CD14-positive monocyte (primary cell): ENCODE data around the gene DUSP1. TPM values are rescaled to one million over a fixed set of nuclear protein-coding genes. Genes with fewer than 3 reads are reported as not detected.

Source experiments
- DNase-seq, 3 donors: peaks; one replicate each; pipeline ENCODE4 v3.0.0-alpha.2; 2011 to 2022
- H2AFZ ChIP-seq: 2 replicates; pipeline ENCODE4 v1.6.0; 2012; ENCODE audit warnings: mild to moderate bottlenecking, low read depth, low read length, inconsistent platforms; ENCODE audit not compliant: insufficient read depth, poor library complexity, severe bottlenecking
- H3K27ac ChIP-seq, 2 donors: 1 replicate in 1 of 2; 2 replicates in 1 of 2; pipeline ENCODE4 v1.5.1; 2012 to 2013; ENCODE audit warnings: low read length in 2 of 2, control low read depth in 1 of 2, inconsistent platforms in 1 of 2, low read depth in 1 of 2, mild to moderate bottlenecking in 1 of 2
- H3K27me3 ChIP-seq, 2 donors: one replicate each; pipeline versions ENCODE4 v1.6.0 to v1.6.1; 2011 to 2013; ENCODE audit warnings: low read length in 2 of 2; ENCODE audit not compliant: control insufficient read depth in 2 of 2, insufficient read depth in 2 of 2
- H3K36me3 ChIP-seq, 2 donors: replicated peaks in 1 of 2; 1 replicate in 1 of 2; 2 replicates in 1 of 2; pipeline versions ENCODE4 v1.5.1 to v1.6.1; 2012 to 2013; ENCODE audit warnings: low read length in 2 of 2, control low read depth in 1 of 2, inconsistent platforms in 1 of 2, mild to moderate bottlenecking in 1 of 2; ENCODE audit not compliant: insufficient read depth in 2 of 2, control insufficient read depth in 1 of 2
- H3K4me1 ChIP-seq, 2 donors: 1 replicate in 1 of 2; 2 replicates in 1 of 2; pipeline versions ENCODE4 v1.5.1 to v1.6.1; 2012 to 2013; ENCODE audit warnings: low read length in 2 of 2, control low read depth in 1 of 2, inconsistent platforms in 1 of 2, mild to moderate bottlenecking in 1 of 2, moderate library complexity in 1 of 2; ENCODE audit not compliant: insufficient read depth in 2 of 2, control insufficient read depth in 1 of 2
- H3K4me2 ChIP-seq: replicated peaks from 2 replicates; pipeline ENCODE3; 2012; ENCODE audit warnings: low read length, moderate library complexity, mild to moderate bottlenecking; ENCODE audit not compliant: poor library complexity, severe bottlenecking; ENCODE audit errors: extremely low read depth
- H3K4me3 ChIP-seq, 3 experiments: fragments of 200-600 bp in 1 of 3; sonication (generic) in 1 of 3; replicated peaks in 1 of 3; 1 replicate in 2 of 3; 2 replicates in 1 of 3; pipeline ENCODE4 v1.5.1; 2011 to 2013; ENCODE audit warnings: low read length in 3 of 3, mild to moderate bottlenecking in 3 of 3, control low read depth in 2 of 3, low read depth in 2 of 3, inconsistent platforms in 1 of 3, moderate library complexity in 1 of 3
- H3K79me2 ChIP-seq: 2 replicates; pipeline ENCODE4 v1.6.0; 2012; ENCODE audit warnings: mild to moderate bottlenecking, control low read depth, inconsistent platforms, low read length, moderate library complexity; ENCODE audit not compliant: insufficient read depth
- H3K9ac ChIP-seq: 2 replicates; pipeline ENCODE4 v1.6.0; 2017; ENCODE audit warnings: low read length, mild to moderate bottlenecking; ENCODE audit not compliant: insufficient read depth, poor library complexity, severe bottlenecking
- H3K9me3 ChIP-seq, 2 donors: replicated peaks in 1 of 2; 1 replicate in 1 of 2; 2 replicates in 1 of 2; pipeline versions ENCODE4 v1.5.1 to v1.6.1; 2012 to 2013; ENCODE audit warnings: low read length in 2 of 2, control low read depth in 1 of 2; ENCODE audit not compliant: control insufficient read depth in 1 of 2, insufficient read depth in 1 of 2
- H4K20me1 ChIP-seq: 2 replicates; pipeline ENCODE4 v1.6.0; 2012; ENCODE audit warnings: mild to moderate bottlenecking, low read length, control low read depth, moderate library complexity; ENCODE audit not compliant: insufficient read depth
- H3K27ac Mint-ChIP-seq, 7 donors: one replicate each; pipeline ENCODE4 v1.8.0; 2020; ENCODE audit warnings: mild to moderate bottlenecking in 7 of 7, mixed read lengths in 7 of 7, moderate library complexity in 6 of 7, inconsistent platforms in 2 of 7
- H3K27me3 Mint-ChIP-seq, 3 donors: one replicate each; pipeline ENCODE4 v1.8.0; 2021 to 2022; ENCODE audit warnings: low read depth in 3 of 3, mild to moderate bottlenecking in 3 of 3, mixed read lengths in 3 of 3, moderate library complexity in 3 of 3, inconsistent platforms in 1 of 3
- H3K36me3 Mint-ChIP-seq, 2 donors: one replicate each; pipeline ENCODE4 v1.8.0; 2020; ENCODE audit warnings: mixed read lengths in 2 of 2, inconsistent platforms in 1 of 2, mild to moderate bottlenecking in 1 of 2
- H3K4me1 Mint-ChIP-seq: one replicate; pipeline ENCODE4 v1.8.0; 2020; ENCODE audit warnings: mild to moderate bottlenecking, mixed read lengths
- H3K4me3 Mint-ChIP-seq, 2 donors: one replicate each; pipeline ENCODE4 v1.8.0; 2020; ENCODE audit warnings: mild to moderate bottlenecking in 2 of 2, mixed read lengths in 2 of 2, moderate library complexity in 1 of 2
- H3K9me3 Mint-ChIP-seq, 7 donors: one replicate each; pipeline ENCODE4 v1.8.0; 2020 to 2022; ENCODE audit warnings: mixed read lengths in 7 of 7, mild to moderate bottlenecking in 6 of 7, moderate library complexity in 6 of 7, inconsistent platforms in 2 of 7
- WGBS: methylation state at CpG from one replicate; pipeline ENCODE4 v1.1.5; 2013; ENCODE audit warnings: missing lambda C conversion rate; ENCODE audit not compliant: insufficient coverage; 5-methylcytosine and 5-hydroxymethylcytosine counted together
- intact Hi-C, 2 donors: fragments of 100-400 bp; cut with micrococcal nuclease; formaldehyde crosslinking; loops; one replicate each; pipeline versions ENCODE4 v1.15.0 to v1.15.1; 2023
- polyA plus RNA-seq, 3 donors: library from polyadenylated mRNA; depleted of rRNA in 1 of 3; unstranded in 2 of 3; stranded (reverse) in 1 of 3; fragments of 300-500 nt in 2 of 3; fragments of >200 nt in 1 of 3; fragmentation: Illumina TruSeq in 2 of 3; gene quantifications; 1 replicate in 2 of 3; 2 replicates in 1 of 3; pipeline ENCODE4 v1.2.3, GENCODE V29; 2012 to 2021
- TF ChIP-seq, protein P1 (sequence below): fragments of 200-600 bp; IDR thresholded peaks from one replicate; pipeline ENCODE4 v1.8.0; 2022; ENCODE audit warnings: antibody characterized with exemption, mild to moderate bottlenecking

DUSP1 gene
- polyA plus RNA-seq, 3 donors: 1,963 to 4,884 (median 3,954) TPM

DNA sequence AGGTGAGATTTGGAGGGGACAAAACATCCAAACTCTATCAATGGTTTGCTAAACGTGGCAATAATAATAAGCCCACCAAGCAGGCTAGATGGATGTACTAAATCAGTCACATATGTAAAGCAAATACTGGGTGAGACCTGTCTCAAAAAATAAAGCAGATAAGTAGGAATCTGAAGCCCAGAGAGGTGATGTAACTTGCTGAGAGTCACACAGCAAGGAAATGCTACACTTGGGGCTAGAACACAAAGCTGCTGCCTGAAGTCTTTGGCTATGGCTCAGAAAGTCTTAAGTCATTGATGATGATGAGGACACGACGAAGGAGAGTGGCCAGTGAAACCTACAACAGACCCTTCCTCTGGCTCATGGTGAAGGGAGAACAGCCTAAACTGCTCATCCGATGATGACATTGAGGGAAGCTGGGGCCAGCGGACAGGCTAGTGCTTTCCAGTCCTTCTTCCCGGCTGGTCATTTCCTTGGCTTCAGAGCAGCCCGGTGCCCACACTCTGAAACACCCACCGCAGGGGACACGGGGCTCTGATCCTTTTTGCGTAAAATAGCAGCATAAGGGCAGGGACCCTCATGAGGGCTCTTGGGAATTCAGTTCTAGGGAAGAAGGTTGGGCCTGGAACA, 14.1 kb downstream of the DUSP1 start:
- Histone ChIP-seq H3K4me2 (no peak overlapping the region), H3K27ac (no peak overlapping the region), H2AFZ (no peak overlapping the region), H3K9ac (no peak overlapping the region), H3K79me2 (no peaks in the 10 kb centered on the region), H3K4me3 (no peak overlapping the region), H4K20me1 (no peaks in the 10 kb centered on the region), H3K27me3 (no peaks in the 10 kb centered on the region), H3K36me3 (no peaks in the 10 kb centered on the region), H3K9me3 (no peaks in the 10 kb centered on the region), H3K4me1 (peaks cover 0 to under 1% of the 10 kb centered on the region in 2 donors)
- DNase-seq: peak in 1 of 3 donors; percentile 43
- Mint-ChIP-seq H3K36me3 (no peaks in the 10 kb centered on the region), H3K4me1 (peaks cover 12% of the 10 kb centered on the region), H3K27ac (peak overlapping the region in 1 of 7 donors; percentile 73), H3K27me3 (peaks cover 0 to 4% (median 2%) of the 10 kb centered on the region in 3 donors), H3K4me3 (no peak overlapping the region), H3K9me3 (peaks cover 0 to 25% (median 7%) of the 10 kb centered on the region in 7 donors)
- TF ChIP-seq, protein P1, sequence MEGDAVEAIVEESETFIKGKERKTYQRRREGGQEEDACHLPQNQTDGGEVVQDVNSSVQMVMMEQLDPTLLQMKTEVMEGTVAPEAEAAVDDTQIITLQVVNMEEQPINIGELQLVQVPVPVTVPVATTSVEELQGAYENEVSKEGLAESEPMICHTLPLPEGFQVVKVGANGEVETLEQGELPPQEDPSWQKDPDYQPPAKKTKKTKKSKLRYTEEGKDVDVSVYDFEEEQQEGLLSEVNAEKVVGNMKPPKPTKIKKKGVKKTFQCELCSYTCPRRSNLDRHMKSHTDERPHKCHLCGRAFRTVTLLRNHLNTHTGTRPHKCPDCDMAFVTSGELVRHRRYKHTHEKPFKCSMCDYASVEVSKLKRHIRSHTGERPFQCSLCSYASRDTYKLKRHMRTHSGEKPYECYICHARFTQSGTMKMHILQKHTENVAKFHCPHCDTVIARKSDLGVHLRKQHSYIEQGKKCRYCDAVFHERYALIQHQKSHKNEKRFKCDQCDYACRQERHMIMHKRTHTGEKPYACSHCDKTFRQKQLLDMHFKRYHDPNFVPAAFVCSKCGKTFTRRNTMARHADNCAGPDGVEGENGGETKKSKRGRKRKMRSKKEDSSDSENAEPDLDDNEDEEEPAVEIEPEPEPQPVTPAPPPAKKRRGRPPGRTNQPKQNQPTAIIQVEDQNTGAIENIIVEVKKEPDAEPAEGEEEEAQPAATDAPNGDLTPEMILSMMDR: no peak
- WGBS: 88% methylated on average over 4 of the region's 10 CpGs
- intact Hi-C loops: loop anchor here in 1 of 2 donors (5.0 kb wide), 1 partner anchor 35 kb away; no protein-coding TSS in a partner anchor

DNA sequence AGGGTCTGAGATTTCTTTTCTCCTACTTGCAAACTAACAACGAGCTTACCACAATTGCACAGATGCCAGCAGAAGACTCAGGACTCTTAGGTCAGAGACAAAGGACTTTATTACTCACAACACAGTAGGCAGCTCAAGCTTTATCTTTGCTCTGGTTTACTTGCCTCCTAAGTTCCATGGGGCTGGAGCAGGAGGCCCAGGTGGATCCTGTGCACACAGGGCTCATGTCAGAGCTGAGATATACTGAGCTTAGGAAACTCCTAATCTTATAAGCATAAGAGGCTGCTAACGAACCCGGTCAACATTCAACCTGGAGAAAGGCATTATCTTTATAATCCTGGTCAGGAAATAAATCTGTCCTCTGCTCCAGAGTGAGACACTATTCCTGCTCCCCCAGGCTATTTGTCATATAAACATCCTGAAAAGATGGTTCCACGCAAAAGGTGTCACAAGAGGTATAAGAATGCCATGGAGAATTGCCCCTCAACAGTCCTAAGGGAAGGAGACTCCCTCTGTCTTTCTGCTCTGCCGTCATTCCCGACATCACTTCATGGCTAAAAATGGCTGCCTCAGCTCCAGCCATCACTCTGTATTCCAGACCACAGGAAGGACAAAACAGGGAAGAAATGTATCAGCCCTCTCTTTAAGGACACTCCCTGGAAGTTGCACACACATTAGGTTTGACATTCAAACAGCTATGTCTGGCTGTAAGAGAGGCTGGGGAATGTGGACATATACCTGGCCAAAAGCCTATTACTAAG, 16.2 kb downstream of the DUSP1 start:
- Mint-ChIP-seq H3K4me3 (no peak overlapping the region), H3K27me3 (peaks cover 0 to 9% (median 3%) of the 10 kb centered on the region in 3 donors), H3K36me3 (no peaks in the 10 kb centered on the region), H3K27ac (no peak overlapping the region), H3K4me1 (peaks cover 18% of the 10 kb centered on the region), H3K9me3 (peaks cover 0 to 17% (median 3%) of the 10 kb centered on the region in 7 donors)
- Histone ChIP-seq H3K27ac (no peak overlapping the region), H3K4me3 (no peak overlapping the region), H2AFZ (no peak overlapping the region), H4K20me1 (no peaks in the 10 kb centered on the region), H3K79me2 (no peaks in the 10 kb centered on the region), H3K36me3 (no peaks in the 10 kb centered on the region), H3K27me3 (no peaks in the 10 kb centered on the region), H3K9ac (no peak overlapping the region), H3K4me2 (no peak overlapping the region), H3K4me1 (peaks cover 6 to 14% of the 10 kb centered on the region in 2 donors), H3K9me3 (no peaks in the 10 kb centered on the region)
- TF ChIP-seq, protein P1: no peak
- intact Hi-C loops: loop anchor here in 1 of 2 donors (5.0 kb wide), 1 partner anchor 32 kb away; no protein-coding TSS in a partner anchor
- 83% methylated on average over 1 of the region's 6 CpGs for WGBS
- no peak for DNase-seq
